GM23338 (cell line): Measurements from ENCODE around the gene CEP20. TPM values are rescaled to one million over a fixed set of nuclear protein-coding genes. Genes with fewer than 3 reads are reported as not detected.

Experiments used
- JUNB ChIP-seq: IDR thresholded peaks from one replicate; pipeline ENCODE4 v1.6.1; 2016; ENCODE audit warnings: antibody characterized with exemption; ENCODE audit not compliant: unreplicated experiment
- STAT1 ChIP-seq: IDR thresholded peaks from one replicate; pipeline ENCODE4 v1.6.1; 2016; ENCODE audit warnings: antibody characterized with exemption; ENCODE audit not compliant: unreplicated experiment
- ZNF114 ChIP-seq: fragments of 250-450 bp; sonication (Bioruptor Pico); IDR thresholded peaks from 2 replicates; pipeline ENCODE4 v1.5.0; 2020; ENCODE audit warnings: mild to moderate bottlenecking, moderate library complexity
- polyA plus RNA-seq: library from polyadenylated mRNA; unstranded; fragments of >200 nt; fragmentation: Nextera tagmentation; extraction: Ambion mirVana; gene quantifications from 2 replicates; pipeline ENCODE4 v1.2.1, GENCODE V29; 2016
- total RNA-seq: library from RNA; depleted of rRNA; stranded (reverse); fragments of >200 nt; shearing (Covaris generic); gene quantifications from 2 replicates; pipeline ENCODE4 v1.2.3, GENCODE V29; 2014
- TF ChIP-seq, protein P1 (sequence below): fragments of 250-450 bp; sonication (Bioruptor Pico); IDR thresholded peaks from 2 replicates; pipeline ENCODE4 v1.5.0; 2020; ENCODE audit warnings: mild to moderate bottlenecking, moderate library complexity
- TF ChIP-seq, protein P2 (sequence below), 2 experiments: fragments of 200-600 bp in 1 of 2; sonication (generic) in 1 of 2; conservative IDR thresholded peaks; 2 replicates each; pipeline versions ENCODE4 v1.5.1 to v1.6.1; 2016 to 2017; ENCODE audit warnings: antibody characterized with exemption in 2 of 2, low read depth in 2 of 2, mild to moderate bottlenecking in 2 of 2, moderate library complexity in 1 of 2
- TF ChIP-seq, protein P3 (sequence below): IDR thresholded peaks from 2 replicates; pipeline ENCODE4 v1.6.1; 2016; ENCODE audit warnings: antibody characterized with exemption

CEP20 gene
- total and polyA plus RNA-seq, 2 experiments from 2014 or later = 60.2 to 70.9 TPM

DNA sequence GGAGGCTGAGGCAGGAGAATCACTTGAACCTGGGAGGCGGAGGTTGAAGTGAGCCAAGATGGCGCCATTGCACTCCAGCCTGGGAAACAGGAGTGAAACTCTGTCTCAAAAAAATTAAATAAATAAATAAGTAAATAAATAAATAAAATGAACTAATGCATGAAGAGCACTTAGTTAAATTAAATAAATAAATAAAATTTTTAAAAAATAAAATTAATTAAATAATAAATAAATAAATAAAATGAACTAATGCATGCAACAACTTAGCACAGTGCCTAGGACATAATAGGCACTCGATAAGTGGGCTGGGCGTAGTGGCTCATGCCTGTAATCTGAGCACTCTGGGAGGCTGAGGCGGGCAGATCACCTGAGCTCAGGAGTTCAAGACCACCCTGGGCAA lies 15.6 kb upstream of the CEP20 start (continued):
- TF ChIP-seq, protein P1, sequence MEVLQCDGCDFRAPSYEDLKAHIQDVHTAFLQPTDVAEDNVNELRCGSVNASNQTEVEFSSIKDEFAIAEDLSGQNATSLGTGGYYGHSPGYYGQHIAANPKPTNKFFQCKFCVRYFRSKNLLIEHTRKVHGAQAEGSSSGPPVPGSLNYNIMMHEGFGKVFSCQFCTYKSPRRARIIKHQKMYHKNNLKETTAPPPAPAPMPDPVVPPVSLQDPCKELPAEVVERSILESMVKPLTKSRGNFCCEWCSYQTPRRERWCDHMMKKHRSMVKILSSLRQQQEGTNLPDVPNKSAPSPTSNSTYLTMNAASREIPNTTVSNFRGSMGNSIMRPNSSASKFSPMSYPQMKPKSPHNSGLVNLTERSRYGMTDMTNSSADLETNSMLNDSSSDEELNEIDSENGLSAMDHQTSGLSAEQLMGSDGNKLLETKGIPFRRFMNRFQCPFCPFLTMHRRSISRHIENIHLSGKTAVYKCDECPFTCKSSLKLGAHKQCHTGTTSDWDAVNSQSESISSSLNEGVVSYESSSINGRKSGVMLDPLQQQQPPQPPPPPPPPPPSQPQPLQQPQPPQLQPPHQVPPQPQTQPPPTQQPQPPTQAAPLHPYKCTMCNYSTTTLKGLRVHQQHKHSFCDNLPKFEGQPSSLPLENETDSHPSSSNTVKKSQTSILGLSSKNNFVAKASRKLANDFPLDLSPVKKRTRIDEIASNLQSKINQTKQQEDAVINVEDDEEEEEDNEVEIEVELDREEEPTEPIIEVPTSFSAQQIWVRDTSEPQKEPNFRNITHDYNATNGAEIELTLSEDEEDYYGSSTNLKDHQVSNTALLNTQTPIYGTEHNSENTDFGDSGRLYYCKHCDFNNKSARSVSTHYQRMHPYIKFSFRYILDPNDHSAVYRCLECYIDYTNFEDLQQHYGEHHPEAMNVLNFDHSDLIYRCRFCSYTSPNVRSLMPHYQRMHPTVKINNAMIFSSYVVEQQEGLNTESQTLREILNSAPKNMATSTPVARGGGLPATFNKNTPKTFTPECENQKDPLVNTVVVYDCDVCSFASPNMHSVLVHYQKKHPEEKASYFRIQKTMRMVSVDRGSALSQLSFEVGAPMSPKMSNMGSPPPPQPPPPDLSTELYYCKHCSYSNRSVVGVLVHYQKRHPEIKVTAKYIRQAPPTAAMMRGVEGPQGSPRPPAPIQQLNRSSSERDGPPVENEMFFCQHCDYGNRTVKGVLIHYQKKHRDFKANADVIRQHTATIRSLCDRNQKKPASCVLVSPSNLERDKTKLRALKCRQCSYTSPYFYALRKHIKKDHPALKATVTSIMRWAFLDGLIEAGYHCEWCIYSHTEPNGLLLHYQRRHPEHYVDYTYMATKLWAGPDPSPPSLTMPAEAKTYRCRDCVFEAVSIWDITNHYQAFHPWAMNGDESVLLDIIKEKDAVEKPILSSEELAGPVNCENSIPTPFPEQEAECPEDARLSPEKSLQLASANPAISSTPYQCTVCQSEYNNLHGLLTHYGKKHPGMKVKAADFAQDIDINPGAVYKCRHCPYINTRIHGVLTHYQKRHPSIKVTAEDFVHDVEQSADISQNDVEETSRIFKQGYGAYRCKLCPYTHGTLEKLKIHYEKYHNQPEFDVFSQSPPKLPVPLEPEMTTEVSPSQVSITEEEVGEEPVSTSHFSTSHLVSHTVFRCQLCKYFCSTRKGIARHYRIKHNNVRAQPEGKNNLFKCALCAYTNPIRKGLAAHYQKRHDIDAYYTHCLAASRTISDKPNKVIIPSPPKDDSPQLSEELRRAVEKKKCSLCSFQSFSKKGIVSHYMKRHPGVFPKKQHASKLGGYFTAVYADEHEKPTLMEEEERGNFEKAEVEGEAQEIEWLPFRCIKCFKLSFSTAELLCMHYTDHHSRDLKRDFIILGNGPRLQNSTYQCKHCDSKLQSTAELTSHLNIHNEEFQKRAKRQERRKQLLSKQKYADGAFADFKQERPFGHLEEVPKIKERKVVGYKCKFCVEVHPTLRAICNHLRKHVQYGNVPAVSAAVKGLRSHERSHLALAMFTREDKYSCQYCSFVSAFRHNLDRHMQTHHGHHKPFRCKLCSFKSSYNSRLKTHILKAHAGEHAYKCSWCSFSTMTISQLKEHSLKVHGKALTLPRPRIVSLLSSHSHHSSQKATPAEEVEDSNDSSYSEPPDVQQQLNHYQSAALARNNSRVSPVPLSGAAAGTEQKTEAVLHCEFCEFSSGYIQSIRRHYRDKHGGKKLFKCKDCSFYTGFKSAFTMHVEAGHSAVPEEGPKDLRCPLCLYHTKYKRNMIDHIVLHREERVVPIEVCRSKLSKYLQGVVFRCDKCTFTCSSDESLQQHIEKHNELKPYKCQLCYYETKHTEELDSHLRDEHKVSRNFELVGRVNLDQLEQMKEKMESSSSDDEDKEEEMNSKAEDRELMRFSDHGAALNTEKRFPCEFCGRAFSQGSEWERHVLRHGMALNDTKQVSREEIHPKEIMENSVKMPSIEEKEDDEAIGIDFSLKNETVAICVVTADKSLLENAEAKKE (CRISPR knock-in tag) = no peak
- TF ChIP-seq JUNB (no peak), ZNF114 (no peak), STAT1 (no peak)
- TF ChIP-seq, protein P2, sequence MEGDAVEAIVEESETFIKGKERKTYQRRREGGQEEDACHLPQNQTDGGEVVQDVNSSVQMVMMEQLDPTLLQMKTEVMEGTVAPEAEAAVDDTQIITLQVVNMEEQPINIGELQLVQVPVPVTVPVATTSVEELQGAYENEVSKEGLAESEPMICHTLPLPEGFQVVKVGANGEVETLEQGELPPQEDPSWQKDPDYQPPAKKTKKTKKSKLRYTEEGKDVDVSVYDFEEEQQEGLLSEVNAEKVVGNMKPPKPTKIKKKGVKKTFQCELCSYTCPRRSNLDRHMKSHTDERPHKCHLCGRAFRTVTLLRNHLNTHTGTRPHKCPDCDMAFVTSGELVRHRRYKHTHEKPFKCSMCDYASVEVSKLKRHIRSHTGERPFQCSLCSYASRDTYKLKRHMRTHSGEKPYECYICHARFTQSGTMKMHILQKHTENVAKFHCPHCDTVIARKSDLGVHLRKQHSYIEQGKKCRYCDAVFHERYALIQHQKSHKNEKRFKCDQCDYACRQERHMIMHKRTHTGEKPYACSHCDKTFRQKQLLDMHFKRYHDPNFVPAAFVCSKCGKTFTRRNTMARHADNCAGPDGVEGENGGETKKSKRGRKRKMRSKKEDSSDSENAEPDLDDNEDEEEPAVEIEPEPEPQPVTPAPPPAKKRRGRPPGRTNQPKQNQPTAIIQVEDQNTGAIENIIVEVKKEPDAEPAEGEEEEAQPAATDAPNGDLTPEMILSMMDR (conservative IDR thresholded peaks at IDR 0.05; ENCODE audit: low read depth in 2 of 2) = no peak
- TF ChIP-seq, protein P3, sequence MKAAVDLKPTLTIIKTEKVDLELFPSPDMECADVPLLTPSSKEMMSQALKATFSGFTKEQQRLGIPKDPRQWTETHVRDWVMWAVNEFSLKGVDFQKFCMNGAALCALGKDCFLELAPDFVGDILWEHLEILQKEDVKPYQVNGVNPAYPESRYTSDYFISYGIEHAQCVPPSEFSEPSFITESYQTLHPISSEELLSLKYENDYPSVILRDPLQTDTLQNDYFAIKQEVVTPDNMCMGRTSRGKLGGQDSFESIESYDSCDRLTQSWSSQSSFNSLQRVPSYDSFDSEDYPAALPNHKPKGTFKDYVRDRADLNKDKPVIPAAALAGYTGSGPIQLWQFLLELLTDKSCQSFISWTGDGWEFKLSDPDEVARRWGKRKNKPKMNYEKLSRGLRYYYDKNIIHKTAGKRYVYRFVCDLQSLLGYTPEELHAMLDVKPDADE = no peak
